ENCODE data around the gene SYCE1. TPM values are rescaled to one million over a fixed set of nuclear protein-coding genes. Genes with fewer than 3 reads are reported as not detected.

SYCE1 gene
- total and polyA plus RNA-seq, 2 experiments from 2014 or later, result 0.53 TPM; not detected in 1

DNA sequence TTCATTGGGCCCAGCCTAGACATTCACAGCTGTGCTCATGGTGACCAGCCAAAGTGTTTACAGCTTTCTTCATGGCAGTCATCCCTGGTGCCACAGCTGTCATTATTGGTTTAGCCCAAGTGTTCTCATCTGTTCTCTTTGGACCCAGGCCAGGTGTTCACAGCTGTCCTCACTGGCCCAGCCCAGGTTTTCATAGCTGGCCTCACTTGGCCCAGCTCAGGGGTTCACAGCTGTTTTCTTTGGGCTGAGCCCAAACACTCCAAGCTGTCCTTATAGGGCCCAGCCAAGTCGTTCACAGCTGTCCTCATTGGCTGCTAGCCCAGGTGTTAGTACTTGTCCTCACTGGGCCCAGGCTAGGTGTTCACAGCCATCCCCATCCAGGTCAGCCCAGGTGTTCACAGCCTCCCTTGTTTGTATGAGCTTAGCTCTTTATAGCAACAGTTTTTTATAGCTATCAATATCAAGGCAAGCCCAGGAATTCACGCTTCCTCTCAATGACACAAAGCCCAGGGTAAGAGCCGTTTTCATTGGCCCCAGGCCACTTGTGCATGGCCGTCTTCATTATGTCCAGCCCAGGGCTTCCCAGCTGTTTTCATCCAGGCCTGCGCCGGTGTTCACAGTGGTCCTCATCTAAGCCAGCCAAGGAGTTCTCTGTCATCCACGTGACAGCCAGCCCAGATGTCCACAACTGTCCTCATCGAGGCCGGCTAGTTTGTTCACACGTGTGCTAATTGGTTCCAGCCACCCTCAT is 49.6 kb upstream of the SYCE1 start (continued):
- TF ChIP-seq, protein P1, sequence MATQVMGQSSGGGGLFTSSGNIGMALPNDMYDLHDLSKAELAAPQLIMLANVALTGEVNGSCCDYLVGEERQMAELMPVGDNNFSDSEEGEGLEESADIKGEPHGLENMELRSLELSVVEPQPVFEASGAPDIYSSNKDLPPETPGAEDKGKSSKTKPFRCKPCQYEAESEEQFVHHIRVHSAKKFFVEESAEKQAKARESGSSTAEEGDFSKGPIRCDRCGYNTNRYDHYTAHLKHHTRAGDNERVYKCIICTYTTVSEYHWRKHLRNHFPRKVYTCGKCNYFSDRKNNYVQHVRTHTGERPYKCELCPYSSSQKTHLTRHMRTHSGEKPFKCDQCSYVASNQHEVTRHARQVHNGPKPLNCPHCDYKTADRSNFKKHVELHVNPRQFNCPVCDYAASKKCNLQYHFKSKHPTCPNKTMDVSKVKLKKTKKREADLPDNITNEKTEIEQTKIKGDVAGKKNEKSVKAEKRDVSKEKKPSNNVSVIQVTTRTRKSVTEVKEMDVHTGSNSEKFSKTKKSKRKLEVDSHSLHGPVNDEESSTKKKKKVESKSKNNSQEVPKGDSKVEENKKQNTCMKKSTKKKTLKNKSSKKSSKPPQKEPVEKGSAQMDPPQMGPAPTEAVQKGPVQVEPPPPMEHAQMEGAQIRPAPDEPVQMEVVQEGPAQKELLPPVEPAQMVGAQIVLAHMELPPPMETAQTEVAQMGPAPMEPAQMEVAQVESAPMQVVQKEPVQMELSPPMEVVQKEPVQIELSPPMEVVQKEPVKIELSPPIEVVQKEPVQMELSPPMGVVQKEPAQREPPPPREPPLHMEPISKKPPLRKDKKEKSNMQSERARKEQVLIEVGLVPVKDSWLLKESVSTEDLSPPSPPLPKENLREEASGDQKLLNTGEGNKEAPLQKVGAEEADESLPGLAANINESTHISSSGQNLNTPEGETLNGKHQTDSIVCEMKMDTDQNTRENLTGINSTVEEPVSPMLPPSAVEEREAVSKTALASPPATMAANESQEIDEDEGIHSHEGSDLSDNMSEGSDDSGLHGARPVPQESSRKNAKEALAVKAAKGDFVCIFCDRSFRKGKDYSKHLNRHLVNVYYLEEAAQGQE (IDR thresholded peaks at IDR 0.05; ENCODE audit: unreplicated experiment), result no peak
- TF ChIP-seq EZH2phosphoT487 (IDR thresholded peaks at IDR 0.05; ENCODE audit: unreplicated experiment) (no peak), POLR2AphosphoS5 (IDR thresholded peaks at IDR 0.05; ENCODE audit: low read depth) (no peak)
- TF ChIP-seq, protein P2, sequence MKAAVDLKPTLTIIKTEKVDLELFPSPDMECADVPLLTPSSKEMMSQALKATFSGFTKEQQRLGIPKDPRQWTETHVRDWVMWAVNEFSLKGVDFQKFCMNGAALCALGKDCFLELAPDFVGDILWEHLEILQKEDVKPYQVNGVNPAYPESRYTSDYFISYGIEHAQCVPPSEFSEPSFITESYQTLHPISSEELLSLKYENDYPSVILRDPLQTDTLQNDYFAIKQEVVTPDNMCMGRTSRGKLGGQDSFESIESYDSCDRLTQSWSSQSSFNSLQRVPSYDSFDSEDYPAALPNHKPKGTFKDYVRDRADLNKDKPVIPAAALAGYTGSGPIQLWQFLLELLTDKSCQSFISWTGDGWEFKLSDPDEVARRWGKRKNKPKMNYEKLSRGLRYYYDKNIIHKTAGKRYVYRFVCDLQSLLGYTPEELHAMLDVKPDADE (IDR thresholded peaks at IDR 0.05), result no peak

DNA sequence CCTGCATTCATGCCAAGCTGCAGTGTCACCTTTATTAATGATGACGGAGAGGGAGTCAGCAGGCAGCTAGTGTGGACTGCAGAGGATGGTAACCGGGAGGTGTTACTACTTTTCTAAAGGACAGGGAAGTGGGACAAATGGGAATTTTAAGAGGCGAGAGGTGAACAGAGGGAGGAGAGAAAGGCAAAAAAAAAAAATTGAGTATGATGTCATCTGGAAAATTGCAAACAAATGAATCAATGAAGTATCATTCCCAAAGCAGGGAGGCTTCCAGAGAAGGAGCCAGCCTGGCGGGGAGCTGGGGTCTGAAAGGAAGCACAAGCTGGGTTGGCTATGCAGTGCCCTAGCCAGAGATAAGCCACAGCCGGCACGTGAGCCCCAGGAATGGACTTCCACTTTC is 48.3 kb upstream of the SYCE1 start:
- no peak overlapping the region for H3K4me2 ChIP-seq
- H3F3A ChIP-seq (replicated peaks; ENCODE audit: low read depth), result no peaks in the 10 kb centered on the region
- H3K79me2 ChIP-seq (replicated peaks; ENCODE audit: insufficient read depth), result no peaks in the 10 kb centered on the region
- H3K4me3 ChIP-seq, result no peak overlapping the region
- Mint-ChIP-seq H3K36me3 (ENCODE audit: low read depth) (no peaks in the 10 kb centered on the region), H3K4me3 (no peak overlapping the region), H3K9me3 (peaks cover 78% of the 10 kb centered on the region), H3K4me1 (no peaks in the 10 kb centered on the region), H3K27me3 (ENCODE audit: insufficient read depth, low read depth, poor library complexity) (peaks cover 10% of the 10 kb centered on the region), H3K27ac (no peak overlapping the region)
- no peaks in the 10 kb centered on the region for H3K4me1 ChIP-seq (ENCODE audit: insufficient read depth)
- H3K36me3 ChIP-seq (ENCODE audit: insufficient read depth), result no peaks in the 10 kb centered on the region
- H3K27me3 ChIP-seq (ENCODE audit: insufficient read depth), result no peaks in the 10 kb centered on the region
- no peak for ATAC-seq
- no peak overlapping the region for H2AFZ ChIP-seq
- no peak for DNase-seq (ENCODE audit: low spot score)
- no peaks in the 10 kb centered on the region for H4K20me1 ChIP-seq (replicated peaks; ENCODE audit: insufficient read depth)
- no peak overlapping the region for H3K27ac ChIP-seq (ENCODE audit: low read depth)
- no peaks in the 10 kb centered on the region for H3K9me2 ChIP-seq (ENCODE audit: insufficient read depth)
- TF ChIP-seq STAT1 (IDR thresholded peaks at IDR 0.05; ENCODE audit: unreplicated experiment), result no peak
- no peak for TF ChIP-seq POLR2AphosphoS5 (IDR thresholded peaks at IDR 0.05; ENCODE audit: low read depth)
- TF ChIP-seq, protein P1 (IDR thresholded peaks at IDR 0.05; ENCODE audit: unreplicated experiment), result no peak
- no peak for TF ChIP-seq EZH2phosphoT487 (IDR thresholded peaks at IDR 0.05; ENCODE audit: unreplicated experiment)
- no peak for TF ChIP-seq ZNF114 (CRISPR knock-in tag; IDR thresholded peaks at IDR 0.05)
- TF ChIP-seq JUNB (IDR thresholded peaks at IDR 0.05; ENCODE audit: unreplicated experiment), result no peak
- TF ChIP-seq, protein P3, sequence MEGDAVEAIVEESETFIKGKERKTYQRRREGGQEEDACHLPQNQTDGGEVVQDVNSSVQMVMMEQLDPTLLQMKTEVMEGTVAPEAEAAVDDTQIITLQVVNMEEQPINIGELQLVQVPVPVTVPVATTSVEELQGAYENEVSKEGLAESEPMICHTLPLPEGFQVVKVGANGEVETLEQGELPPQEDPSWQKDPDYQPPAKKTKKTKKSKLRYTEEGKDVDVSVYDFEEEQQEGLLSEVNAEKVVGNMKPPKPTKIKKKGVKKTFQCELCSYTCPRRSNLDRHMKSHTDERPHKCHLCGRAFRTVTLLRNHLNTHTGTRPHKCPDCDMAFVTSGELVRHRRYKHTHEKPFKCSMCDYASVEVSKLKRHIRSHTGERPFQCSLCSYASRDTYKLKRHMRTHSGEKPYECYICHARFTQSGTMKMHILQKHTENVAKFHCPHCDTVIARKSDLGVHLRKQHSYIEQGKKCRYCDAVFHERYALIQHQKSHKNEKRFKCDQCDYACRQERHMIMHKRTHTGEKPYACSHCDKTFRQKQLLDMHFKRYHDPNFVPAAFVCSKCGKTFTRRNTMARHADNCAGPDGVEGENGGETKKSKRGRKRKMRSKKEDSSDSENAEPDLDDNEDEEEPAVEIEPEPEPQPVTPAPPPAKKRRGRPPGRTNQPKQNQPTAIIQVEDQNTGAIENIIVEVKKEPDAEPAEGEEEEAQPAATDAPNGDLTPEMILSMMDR (conservative IDR thresholded peaks at IDR 0.05; ENCODE audit: low read depth in 2 of 2), result no peak
- TF ChIP-seq CREB1 (CRISPR knock-in tag; IDR thresholded peaks at IDR 0.05; ENCODE audit: low read depth), result no peak
- no peak for TF ChIP-seq EZH2 (IDR thresholded peaks at IDR 0.05; ENCODE audit: low read depth, unreplicated experiment)

Measured in GM23338 (cell line).